Measurements from ENCODE around the gene HLF.

Gene HLF

DNA sequence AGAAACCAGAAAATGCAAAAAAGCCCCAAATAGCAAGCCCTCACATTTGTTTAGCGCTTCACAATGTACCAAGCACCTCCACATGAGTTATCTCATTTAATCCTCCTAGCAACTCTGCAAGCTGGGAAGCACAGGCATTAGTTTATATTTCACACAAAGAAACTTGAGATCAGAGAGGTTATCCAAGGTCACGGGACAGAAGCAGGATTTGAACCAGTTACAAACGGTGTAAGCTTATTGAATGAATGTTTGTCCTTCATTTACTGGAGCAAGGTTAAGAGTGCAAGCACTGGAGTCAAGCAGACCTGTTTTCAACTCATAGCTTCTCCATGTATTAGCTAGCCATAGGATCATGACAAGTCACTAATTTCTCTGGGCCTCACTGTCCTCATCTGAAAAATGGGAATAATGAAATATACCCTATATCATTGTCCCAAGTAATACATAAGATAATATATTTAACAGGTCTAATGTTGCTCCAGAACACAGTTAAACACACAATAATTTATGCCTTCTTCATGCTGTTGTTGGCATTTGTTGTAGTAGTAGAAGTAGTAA is 6.1 kb upstream of the HLF start:
- DNase-seq = no peak

DNA sequence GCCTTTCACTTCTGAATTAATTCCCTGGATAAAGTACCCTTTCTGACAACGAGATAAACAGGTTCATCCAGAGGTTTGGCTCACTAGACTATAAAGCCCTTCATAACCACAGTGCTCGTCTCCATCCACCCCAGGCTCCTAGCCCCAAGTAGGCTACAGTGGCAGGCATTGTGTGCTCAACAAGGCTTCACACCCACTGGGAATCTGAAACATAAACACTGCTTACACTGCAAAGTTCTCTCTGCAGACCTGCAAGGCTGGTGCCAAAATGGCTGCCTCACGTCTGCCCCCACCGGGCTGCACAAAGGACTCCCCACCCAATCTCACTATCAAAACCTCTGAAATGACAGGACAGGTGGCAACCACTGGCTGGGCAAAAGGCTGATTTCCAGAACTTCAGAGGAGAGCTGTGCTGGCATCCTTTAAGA is 5.1 kb upstream of the HLF start:
- DNase-seq = no peak

GRCh38 chr17:55261311-55261710 is 3.4 kb upstream of the HLF start:
- no peak for DNase-seq

- DNase-seq = no peak
These were observed 1.0 kb upstream of the HLF start for GRCh38 chr17:55263569-55264277.

DNA sequence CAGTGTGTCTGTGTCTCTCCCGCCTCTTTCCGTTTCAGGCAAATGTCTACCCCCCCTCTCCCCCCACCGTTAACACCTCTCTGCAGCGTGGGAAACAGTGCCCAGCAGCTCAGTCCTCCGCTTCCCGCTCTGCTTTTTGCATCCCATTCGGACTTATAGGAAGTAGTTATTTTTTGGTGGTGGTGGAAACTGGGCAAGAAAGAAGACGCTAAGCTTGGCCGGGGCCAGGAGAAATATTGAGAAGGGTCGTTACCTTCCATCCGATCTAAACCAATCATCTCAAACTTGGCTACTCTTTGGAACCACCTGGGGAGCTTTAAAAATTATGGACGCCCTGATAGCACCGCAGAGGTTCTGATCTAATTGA is 499 bp upstream of the HLF start:
- DNase-seq = no peak

DNA sequence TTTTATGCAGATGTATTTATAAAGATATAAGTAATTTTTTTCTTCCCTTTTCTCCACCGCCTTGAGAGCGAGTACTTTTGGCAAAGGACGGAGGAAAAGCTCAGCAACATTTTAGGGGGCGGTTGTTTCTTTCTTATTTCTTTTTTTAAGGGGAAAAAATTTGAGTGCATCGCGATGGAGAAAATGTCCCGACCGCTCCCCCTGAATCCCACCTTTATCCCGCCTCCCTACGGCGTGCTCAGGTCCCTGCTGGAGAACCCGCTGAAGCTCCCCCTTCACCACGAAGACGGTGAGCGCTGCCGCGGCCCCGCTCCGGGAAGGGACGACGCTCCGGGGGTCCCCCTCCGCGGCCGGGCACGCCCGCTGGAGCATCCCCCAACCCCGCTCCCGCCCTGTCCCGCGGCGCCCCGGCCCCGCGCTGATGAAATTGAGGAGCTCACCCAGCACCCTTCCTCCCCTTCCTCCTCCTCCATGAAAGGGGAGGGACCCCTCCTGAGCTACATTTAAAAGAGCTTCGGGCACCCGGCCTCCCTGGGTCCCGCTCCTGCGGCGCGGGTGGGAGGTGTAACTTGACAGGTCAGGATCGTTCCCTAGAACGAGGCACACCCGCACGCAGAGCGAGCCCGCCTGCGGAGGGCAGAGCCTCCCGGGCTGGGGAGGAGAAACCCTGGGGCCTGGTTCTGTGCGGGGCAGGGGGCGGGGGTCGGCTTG is 706 bp downstream of the HLF start:
- peak; percentile 9 to 12 for DNase-seq

- DNase-seq = peak in 1 of 2 experiments; percentile 5
These were observed 1.5 kb downstream of the HLF start for GRCh38 chr17:55266051-55266957.

GRCh38 chr17:55266958-55267688 is 2.4 kb downstream of the HLF start:
- no peak for DNase-seq

DNA sequence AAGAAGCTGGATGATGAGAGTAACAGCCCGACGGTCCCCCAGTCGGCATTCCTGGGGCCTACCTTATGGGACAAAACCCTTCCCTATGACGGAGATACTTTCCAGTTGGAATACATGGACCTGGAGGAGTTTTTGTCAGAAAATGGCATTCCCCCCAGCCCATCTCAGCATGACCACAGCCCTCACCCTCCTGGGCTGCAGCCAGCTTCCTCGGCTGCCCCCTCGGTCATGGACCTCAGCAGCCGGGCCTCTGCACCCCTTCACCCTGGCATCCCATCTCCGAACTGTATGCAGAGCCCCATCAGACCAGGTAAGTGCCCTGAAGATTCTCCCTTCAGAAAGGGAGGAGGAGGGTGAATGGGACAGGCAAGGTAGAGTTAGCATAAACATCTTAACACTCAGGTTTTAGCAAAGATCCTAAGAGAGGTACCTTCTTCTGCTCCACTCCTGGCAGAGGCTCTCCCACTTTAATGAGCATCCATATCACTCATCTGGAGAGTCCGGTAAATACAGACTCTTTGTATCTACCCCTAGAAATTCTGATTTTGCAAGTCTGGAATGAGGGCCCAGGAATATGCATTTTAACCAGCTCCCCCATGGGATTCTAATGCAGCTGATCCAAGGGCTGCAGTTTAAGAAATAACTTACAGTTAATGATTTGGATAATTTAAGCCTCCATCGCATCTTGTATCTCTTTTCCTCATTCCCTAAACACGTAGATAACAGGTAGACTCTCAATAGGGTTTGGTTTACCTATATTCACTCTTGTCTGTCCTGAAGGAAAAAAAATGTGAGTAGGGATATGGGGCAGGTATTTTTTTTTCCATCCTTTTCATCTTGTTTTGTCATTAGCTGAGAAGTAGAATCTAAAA is 3.3 kb downstream of the HLF start:
- DNase-seq = no peak

- no peak for DNase-seq
These were observed 4.1 kb downstream of the HLF start for GRCh38 chr17:55268649-55269480.

- DNase-seq = no peak
These were observed 5.1 kb downstream of the HLF start for GRCh38 chr17:55269894-55270293.

DNA sequence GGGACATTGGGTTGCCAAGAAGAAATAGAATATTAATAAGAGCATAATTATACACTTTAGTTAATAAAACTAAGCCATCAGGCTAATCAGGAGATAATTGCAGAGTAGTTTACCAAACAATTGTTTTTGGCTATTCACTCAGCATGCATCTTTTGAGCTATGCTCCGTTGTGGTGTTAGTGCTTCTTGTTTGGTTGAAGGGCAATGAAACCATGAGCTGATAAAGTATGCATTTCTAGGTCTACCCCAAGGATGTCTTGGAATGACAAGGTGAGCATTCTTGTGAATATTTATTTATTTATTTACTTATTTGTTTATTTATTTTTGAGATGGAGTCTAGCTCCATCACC is 6.4 kb downstream of the HLF start:
- no peak for DNase-seq

DNA sequence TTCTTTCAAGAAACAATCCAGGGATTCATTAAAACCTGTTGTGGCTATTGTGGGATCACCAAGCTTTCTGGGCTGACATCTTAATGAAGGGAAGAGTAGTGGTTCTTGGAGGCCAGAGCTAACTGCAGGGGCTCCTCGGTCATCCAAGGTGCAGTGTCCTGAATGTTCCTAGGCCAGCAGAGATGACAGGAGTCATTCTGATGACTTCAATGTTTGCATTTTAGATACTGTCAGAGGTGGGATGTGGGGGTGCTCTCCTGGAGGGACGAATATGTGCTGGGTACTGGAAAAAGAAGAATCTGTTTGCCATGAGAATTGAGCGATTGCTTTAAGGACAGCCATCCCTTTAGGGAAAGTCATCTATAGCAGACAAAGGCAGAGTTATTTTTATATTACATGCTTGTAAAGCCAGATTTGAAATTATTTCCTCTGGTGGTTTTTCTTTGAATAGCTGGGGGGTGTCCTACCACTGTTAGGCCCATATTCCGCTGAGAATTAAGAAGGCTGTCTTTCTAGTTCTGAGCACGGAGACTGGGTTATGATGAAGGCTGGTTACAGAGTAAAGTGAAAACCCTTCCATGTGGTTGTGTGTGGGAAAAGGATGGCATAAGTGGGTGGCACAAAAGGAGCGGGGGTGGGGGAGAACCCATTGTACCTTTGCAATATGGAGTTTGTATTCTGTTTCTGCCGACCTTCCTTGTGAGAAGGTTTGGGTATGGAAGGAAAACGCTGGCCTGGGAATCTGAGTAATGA is 7.4 kb downstream of the HLF start:
- DNase-seq = no peak

DNA sequence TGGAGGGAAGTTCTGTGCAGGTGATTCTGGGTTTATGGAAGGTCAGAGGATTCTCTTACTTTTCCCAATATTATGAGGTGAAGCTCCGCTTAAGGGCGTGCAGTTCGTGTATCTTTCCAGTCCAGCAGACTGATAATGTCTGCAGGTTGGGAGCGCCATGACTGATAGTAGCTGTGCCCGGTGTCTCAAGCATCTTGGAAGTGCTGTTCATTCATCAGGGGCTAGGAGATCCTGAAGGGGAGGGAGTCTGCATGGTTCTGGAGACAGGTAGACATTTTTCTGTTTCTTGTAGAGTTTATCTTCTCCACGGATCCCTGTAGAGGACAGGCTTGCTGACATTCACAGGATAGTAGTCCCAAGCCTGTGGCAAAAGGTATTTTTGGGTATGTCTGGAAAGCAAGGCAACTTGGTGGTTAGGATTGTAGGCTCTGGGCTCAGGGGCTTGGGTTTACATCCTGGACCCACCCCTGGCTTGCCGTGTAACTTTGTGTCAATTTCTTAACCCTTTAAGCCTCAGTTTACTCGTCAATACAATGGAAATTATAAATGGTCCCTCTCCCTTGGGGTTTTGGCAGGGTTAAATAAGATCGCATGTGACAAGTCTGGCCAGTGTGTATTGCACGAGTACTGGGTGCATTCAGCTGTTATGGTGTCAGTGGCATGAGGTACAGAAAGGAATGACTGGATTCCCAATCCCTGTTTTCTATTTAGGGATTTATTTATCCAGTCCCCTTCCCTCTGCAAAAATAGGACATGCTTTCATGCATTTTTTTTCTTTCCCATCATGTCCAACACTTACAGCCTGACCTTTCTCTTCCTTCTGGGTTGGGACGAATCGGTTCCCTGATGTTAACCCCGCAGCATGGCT is 8.2 kb downstream of the HLF start:
- no peak for DNase-seq

DNA sequence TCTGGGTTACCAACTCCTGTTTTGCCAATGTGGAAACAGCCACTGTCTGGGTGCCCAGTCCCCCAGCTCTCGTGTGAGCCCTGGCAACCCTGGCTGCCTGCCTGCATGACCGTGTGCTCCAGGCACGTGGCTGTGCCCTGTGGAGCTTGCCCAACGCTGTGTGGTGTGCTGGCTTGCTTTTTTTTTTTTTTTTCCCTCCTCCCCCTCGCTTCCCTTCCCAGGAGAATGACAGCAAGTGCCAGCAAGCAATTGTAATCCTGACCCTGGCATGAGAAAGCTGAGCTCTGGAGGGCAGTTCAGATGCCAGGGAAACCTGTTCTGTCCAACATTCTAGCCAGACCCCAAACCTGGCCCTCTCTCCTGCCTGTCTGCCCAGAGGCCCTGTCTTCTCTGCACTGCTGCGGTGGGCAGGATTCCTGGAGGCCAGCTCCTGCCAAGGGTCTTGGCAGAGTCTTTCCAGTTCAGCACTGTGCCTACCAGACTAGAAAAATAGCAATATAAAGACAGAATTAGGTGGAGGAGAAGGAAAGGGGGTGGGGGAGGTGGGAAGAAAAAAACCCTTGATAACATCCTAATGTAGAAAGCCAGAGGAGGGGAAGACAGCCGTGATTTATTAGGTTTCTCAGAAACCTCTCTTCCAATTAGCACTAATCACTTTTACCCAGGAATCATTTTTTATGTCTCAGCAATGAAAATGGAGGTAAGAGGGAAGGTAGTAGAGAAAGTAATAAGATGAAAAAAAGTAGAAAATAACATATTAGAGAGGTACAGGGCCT is 9.0 kb downstream of the HLF start:
- no peak for DNase-seq

GRCh38 chr17:55274355-55275255 is 9.8 kb downstream of the HLF start:
- no peak for DNase-seq

Data from stimulated activated CD4-positive, alpha-beta T cell treated with anti-CD3 and anti-CD28 coated beads, Interleukin-4, amount 100 ng/mL, for 4 hours (primary cell).